Right lobe of liver (tissue), 6 donors: ENCODE measurements around the gene DHRS4L2. TPM values are rescaled to one million over a fixed set of nuclear protein-coding genes. Genes with fewer than 3 reads are reported as not detected.
"Not testable (repeated sequence)": the region's sequence is repeated elsewhere in the genome, so short reads cannot be mapped to it uniquely, and the experiment has no call there.

Source experiments
- ATAC-seq, 4 donors: fragments of 200-7000 bp; cut with Tn5 transposase; one replicate each; pipeline ENCODE4 v1.9.1; 2020; ENCODE audit warnings: mild to moderate bottlenecking in 4 of 4, moderate library complexity in 4 of 4
- DNase-seq, 3 donors: peaks; one replicate each; pipeline ENCODE4 v3.0.0-alpha.2; 2020
- H3K27ac ChIP-seq, 3 donors: fragments of 200-600 bp; one replicate each; pipeline ENCODE4 v1.8.0; 2022
- H3K27me3 ChIP-seq, 2 donors: fragments of 200-600 bp; one replicate each; pipeline ENCODE4 v1.8.0; 2022
- H3K36me3 ChIP-seq, 4 donors: fragments of 200-600 bp; sonication (generic) in 1 of 4; one replicate each; pipeline versions ENCODE4 v1.5.1 to v1.8.0; 2017 to 2022; ENCODE audit warnings: control low read depth in 1 of 4
- H3K4me1 ChIP-seq, 4 donors: fragments of 200-600 bp; sonication (generic) in 1 of 4; one replicate each; pipeline versions ENCODE4 v1.5.1 to v1.8.0; 2017 to 2022; ENCODE audit warnings: control low read depth in 1 of 4
- H3K4me3 ChIP-seq, 3 donors: fragments of 200-600 bp; one replicate each; pipeline ENCODE4 v1.8.0; 2022
- H3K9me3 ChIP-seq, 4 donors: fragments of 200-600 bp; sonication (generic) in 1 of 4; one replicate each; pipeline versions ENCODE4 v1.5.1 to v1.8.0; 2017 to 2022; ENCODE audit warnings: control low read depth in 1 of 4
- POLR2A ChIP-seq: fragments of 450-650 bp; IDR thresholded peaks from one replicate; pipeline ENCODE4 v1.6.1; 2017; ENCODE audit warnings: antibody characterized with exemption, mild to moderate bottlenecking
- WGBS: methylation state at CpG from one replicate; pipeline ENCODE4 v1.1.6; 2018; ENCODE audit warnings: low coverage, low lambda C conversion rate; ENCODE audit not compliant: insufficient coverage; ENCODE audit errors: missing lambda C conversion rate; 5-methylcytosine and 5-hydroxymethylcytosine counted together
- intact Hi-C, 2 donors: fragments of 100-400 bp; cut with DNase I; formaldehyde crosslinking; loops; one replicate each; pipeline versions ENCODE4 v1.11.2 to v1.14.1; 2022
- total RNA-seq, 6 experiments: library from RNA; depleted of rRNA in 2 of 6; stranded (reverse); fragments of >200 nt in 2 of 6; fragmentation: NEBNext Ultra II Directional in 3 of 6; extraction: Animal tissue kit (Norgen Biotek cat#: 25700) in 3 of 6; gene quantifications; one replicate each; pipeline versions ENCODE4 v1.1.0 to v1.2.4, GENCODE V29; 2016 to 2023
- TF ChIP-seq, protein P1 (sequence below), 4 donors: fragments of 200-600 bp in 3 of 4; fragments of 450-650 bp in 1 of 4; IDR thresholded peaks; one replicate each; pipeline versions ENCODE4 v1.5.1 to v1.8.0; 2016 to 2022; ENCODE audit warnings: antibody characterized with exemption in 4 of 4, mild to moderate bottlenecking in 2 of 4
- donor health status: DM: no; HTN: yes; CAD: no.
- donor health status: DM: no; HTN: no; CAD: no.
- donor health status: DM: no; HTN: no; CAD: no.
- donor health status: DM: no; HTN: yes; CAD: no.
- donor health status: DM: no; HTN: yes; CAD: no.

The DHRS4L2 gene
- total RNA-seq, 6 experiments from 2014 or later, result 17.7 to 53.6 (median 32.3) TPM

DNA sequence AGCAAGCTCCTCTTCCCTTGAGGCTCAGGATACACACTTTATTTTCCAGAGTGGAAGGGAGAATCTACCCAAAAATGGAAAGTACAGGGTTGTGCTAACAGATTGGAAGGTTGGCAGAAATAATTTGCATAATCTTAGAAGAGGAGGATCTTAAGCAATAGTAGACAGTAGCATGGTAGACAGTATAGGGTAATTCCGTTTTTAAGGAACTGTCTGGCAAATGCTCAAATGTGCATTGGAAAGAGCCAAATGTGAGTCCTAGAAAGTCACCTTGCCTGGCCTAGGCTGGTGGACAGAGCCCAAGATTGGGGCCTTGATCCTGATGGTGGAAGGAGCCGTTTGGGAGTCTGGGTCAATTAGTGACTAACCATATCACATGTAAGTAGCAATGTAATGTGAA, 50.0 kb downstream of the DHRS4L2 start:
- intact Hi-C loops, result no loop called here
- no peak overlapping the region for H3K4me3 ChIP-seq
- H3K36me3 ChIP-seq, result no peaks in the 10 kb centered on the region
- ATAC-seq (no peak), DNase-seq (no peak)
- no peaks in the 10 kb centered on the region for H3K27me3 ChIP-seq
- WGBS, result 52% methylated on average over 2 of the region's 2 CpGs
- TF ChIP-seq, protein P1, sequence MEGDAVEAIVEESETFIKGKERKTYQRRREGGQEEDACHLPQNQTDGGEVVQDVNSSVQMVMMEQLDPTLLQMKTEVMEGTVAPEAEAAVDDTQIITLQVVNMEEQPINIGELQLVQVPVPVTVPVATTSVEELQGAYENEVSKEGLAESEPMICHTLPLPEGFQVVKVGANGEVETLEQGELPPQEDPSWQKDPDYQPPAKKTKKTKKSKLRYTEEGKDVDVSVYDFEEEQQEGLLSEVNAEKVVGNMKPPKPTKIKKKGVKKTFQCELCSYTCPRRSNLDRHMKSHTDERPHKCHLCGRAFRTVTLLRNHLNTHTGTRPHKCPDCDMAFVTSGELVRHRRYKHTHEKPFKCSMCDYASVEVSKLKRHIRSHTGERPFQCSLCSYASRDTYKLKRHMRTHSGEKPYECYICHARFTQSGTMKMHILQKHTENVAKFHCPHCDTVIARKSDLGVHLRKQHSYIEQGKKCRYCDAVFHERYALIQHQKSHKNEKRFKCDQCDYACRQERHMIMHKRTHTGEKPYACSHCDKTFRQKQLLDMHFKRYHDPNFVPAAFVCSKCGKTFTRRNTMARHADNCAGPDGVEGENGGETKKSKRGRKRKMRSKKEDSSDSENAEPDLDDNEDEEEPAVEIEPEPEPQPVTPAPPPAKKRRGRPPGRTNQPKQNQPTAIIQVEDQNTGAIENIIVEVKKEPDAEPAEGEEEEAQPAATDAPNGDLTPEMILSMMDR (IDR thresholded peaks at IDR 0.05), result no peak
- no peak for TF ChIP-seq POLR2A
- H3K27ac ChIP-seq, result no peak overlapping the region
- H3K9me3 ChIP-seq, result no peaks in the 10 kb centered on the region
- peaks cover 0 to 11% (median 4%) of the 10 kb centered on the region in 4 donors for H3K4me1 ChIP-seq

DNA sequence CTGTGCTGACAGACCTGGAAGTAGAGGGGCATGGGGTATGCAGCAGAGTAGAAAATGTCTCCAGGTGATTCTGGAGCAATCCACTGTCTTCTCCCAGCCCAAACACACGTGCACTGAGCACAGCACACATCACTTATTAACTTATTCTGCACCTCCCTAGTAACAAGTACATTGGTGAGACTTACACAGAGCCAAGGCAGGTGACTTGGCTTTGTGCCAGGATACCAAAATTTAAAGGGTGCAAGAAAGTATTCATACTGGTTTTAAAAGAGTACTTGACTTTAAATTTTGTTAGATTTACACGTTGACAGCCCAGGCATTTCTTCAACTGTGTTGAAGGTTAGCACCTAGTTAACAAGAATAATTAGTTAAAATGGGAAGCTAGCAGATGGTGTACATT, 52.0 kb downstream of the DHRS4L2 start:
- no peak overlapping the region for H3K4me3 ChIP-seq
- peaks cover 0 to 9% (median 4%) of the 10 kb centered on the region in 4 donors for H3K4me1 ChIP-seq
- no peak for DNase-seq
- no peak for TF ChIP-seq POLR2A
- TF ChIP-seq, protein P1 (IDR thresholded peaks at IDR 0.05), result no peak
- H3K27me3 ChIP-seq, result no peaks in the 10 kb centered on the region
- 43% methylated on average over 2 of the region's 2 CpGs for WGBS
- intact Hi-C loops, result no loop called here
- H3K27ac ChIP-seq, result no peak overlapping the region
- H3K36me3 ChIP-seq, result no peaks in the 10 kb centered on the region
- no peaks in the 10 kb centered on the region for H3K9me3 ChIP-seq
- no peak for ATAC-seq

DNA sequence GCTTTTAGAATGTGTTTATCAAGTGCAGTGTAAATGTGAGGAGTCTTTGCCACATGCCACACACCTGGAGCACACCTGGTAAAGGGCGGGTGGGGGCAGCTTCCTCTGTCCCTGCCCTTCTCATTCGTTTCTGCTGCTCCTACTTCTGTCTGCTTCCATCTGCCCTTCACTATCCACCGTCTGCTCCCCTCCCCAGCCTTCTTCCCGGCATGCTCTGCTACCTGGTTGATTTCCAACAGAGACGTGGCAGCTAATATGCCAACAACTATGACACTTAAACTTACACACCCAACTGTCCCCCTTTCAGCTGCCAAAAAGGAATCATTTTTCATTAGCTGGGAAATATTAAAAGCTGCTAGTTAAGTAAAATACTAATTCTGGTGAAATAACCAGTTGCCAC, 54.0 kb downstream of the DHRS4L2 start:
- Histone ChIP-seq H3K36me3 (no peaks in the 10 kb centered on the region), H3K9me3 (no peaks in the 10 kb centered on the region), H3K27me3 (no peaks in the 10 kb centered on the region), H3K4me1 (no peaks in the 10 kb centered on the region), H3K27ac (no peak overlapping the region), H3K4me3 (no peak overlapping the region)
- TF ChIP-seq, protein P1 (IDR thresholded peaks at IDR 0.05), result no peak
- no peak for TF ChIP-seq POLR2A
- DNase-seq (peak in 1 of 3 donors; percentile 47), ATAC-seq (peak in 1 of 4 donors; percentile 52)
- intact Hi-C loops, result no loop called here
- 52% methylated on average over 5 of the region's 5 CpGs for WGBS

DNA sequence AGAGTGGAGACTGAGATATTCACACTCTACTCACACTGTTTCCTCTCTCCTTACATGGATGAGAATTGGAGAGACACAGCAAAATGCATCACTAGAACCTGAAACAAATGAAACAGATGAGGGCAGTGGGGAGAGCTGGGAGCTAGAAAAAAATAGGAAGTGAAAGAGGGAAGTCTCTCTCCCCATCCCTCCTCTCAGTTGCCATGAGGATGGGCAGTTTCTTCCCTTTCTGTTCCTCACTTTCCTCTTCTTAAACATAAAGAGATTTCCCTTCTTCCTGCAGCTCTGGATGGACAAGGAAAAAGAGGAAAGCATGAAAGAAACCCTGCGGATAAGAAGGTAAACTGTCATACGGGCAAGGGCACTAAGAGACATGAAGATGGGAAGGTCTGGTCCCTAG, 60.3 kb downstream of the DHRS4L2 start:
- peak in 1 of 4 donors; percentile 16 for ATAC-seq
- intact Hi-C loops, H3K4me1 ChIP-seq: not testable (repeated sequence)

DNA sequence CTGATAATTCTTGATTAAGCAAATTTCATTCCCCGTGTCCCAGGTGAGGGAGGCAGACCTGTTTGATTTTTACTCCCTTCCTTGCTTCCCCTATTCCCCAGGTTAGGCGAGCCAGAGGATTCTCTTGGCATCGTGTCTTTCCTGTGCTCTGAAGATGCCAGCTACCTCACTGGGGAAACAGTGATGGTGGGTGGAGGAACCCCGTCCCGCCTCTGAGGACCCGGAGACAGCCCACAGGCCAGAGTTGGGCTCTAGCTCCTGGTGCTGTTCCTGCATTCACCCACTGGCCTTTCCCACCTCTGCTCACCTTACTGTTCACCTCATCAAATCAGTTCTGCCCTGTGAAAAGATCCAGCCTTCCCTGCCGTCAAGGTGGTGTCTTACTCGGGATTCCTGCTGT, 62.0 kb downstream of the DHRS4L2 start:
- H3K4me3 ChIP-seq, intact Hi-C loops, ATAC-seq, H3K9me3 ChIP-seq, H3K4me1 ChIP-seq, H3K36me3 ChIP-seq, H3K27me3 ChIP-seq, DNase-seq, H3K27ac ChIP-seq: not testable (repeated sequence)
- WGBS, result 79% methylated on average over 3 of the region's 8 CpGs

More for the DNA sequence above, 60.3 kb downstream of the DHRS4L2 start:
- DNase-seq, H3K9me3 ChIP-seq, H3K4me3 ChIP-seq, H3K27ac ChIP-seq, H3K36me3 ChIP-seq, H3K27me3 ChIP-seq: not testable (repeated sequence)
- WGBS, result 55% methylated on average over 2 of the region's 2 CpGs
